AG10803 (cell line): ENCODE data around the gene ASPN.

Experiments used
- DNase-seq: peaks from one replicate; pipeline ENCODE4 v3.0.0; 2010; ENCODE audit warnings: low read depth
- H3K4me3 ChIP-seq: 2 replicates; pipeline ENCODE4 v1.5.1; 2011; ENCODE audit warnings: mild to moderate bottlenecking, low read length, control low read depth
- CTCF ChIP-seq: conservative IDR thresholded peaks from 2 replicates; pipeline ENCODE4 v1.5.1; 2011; ENCODE audit warnings: mild to moderate bottlenecking, low read length, control low read depth, inconsistent platforms

ASPN gene

DNA sequence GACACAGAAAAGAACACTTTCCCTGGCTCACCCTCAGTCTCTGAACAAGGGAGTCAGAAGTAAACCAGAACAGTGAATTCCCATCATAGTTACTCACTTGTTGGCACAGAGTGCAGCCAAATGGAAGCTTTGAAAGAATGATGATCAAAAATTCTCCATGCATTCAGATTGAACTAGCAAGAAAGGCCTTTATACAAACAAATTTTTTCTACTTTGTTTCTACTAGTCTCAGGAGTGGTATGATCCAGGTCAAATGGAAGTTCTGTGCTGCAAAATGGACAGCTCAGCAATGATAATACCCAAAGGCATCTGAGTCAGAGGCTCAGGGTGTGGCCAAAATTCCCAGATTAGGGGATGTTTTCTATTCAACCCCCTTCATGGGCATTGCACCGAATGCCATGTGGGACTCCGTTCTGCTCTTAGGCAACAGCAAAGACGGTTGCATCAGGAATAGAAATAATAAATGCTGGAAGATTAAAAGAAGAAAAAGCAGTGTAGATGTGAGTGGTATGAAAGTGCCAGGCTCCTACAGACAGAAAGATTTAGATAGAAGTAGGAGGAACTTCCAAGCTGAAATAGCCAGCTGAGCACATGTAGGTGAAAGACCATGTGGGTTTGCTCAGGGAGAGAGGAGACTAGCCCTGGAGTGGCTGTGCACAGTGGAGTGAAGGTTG is 24.0 kb upstream of the ASPN start:
- peak; percentile 98 for DNase-seq
- no peak for TF ChIP-seq CTCF
- peak overlapping the region; percentile 38 for H3K4me3 ChIP-seq

DNA sequence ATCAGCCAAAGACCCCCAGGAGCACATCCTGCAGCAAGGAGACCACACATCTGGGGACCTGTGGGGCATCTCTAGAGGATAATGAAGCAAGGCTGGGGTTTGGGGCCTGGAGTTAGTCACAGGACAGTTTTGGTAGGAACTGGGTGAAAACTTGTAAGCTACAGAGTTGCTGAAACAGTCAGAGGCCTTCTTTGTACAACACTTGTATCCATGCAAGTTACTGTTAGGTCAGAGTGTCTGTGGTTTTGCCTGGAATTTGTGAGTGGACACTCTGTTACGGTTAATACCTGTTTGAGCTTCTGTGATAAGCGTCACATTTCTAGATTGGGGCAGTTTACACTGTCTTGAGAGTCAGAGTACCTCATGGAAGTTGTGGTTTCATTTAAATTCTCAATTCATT is 22.6 kb upstream of the ASPN start:
- TF ChIP-seq CTCF: no peak
- no peak overlapping the region for H3K4me3 ChIP-seq
- DNase-seq: peak; percentile 51

GRCh38 chr9:92503156-92503555 is 20.9 kb upstream of the ASPN start:
- H3K4me3 ChIP-seq: no peak overlapping the region
- no peak for TF ChIP-seq CTCF
- DNase-seq: no peak

DNA sequence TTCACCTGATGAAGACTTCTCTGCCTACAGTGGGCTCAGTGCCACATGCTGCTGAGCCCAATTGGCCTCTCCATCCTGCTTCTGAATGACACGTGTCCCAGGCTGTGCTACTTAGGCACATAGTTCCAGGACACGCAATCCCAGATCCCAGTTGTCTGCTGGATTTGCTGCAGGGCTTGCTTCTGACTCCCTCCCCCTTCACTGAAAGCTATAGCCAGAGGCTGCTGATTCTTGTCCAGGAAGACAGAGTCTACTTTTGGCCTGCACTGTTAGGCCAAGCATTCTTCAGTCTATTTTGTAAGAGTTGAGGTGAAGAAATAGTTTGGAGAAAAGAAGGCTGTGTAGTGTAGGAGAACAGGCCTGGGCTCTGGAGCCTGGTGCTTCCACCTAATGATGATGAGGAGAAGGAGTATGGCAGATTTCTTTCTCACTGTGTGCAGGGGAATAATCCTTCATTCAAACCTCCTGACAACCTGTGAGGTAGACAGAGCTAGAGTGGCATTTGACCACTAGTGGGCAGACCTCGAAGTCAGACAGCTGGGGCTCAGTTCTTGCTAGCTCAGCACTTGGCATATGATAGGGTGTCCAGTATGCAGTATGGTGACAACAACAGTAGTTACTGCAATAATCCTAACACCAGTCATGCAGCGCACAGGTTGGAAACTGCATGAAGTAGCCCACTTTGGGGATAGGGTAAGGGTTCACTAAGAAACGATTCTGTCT is 19.5 kb upstream of the ASPN start:
- H3K4me3 ChIP-seq: no peak overlapping the region

GRCh38 chr9:92500725-92501124 is 18.4 kb upstream of the ASPN start:
- no peak for TF ChIP-seq CTCF
- DNase-seq: no peak
- H3K4me3 ChIP-seq: no peak overlapping the region

More for the DNA sequence above, 19.5 kb upstream of the ASPN start:
- peak; percentile 92 for DNase-seq
- peak; percentile 49 for TF ChIP-seq CTCF

DNA sequence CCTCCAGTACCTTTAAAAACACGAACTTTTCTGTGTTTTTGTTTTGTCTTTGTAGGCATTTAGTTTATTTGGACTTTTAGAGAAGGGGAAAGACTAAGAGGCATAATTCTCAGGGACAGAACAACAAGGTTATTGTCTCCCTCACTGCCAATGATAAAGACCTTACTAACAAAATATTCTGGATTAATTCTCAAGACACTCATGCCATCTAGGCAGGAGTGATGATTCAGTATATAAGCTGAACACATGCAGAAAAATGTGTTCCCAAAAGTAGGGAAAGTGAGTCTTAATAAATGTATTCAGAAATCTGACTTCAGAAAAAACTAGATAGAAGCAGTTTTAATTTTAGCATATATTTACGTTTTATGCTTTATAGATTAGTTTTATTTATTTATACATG is 17.4 kb upstream of the ASPN start:
- no peak for DNase-seq
- no peak overlapping the region for H3K4me3 ChIP-seq
- TF ChIP-seq CTCF: no peak
